Measurements from ENCODE around the gene ANKIB1. TPM values are rescaled to one million over a fixed set of nuclear protein-coding genes. Genes with fewer than 3 reads are reported as not detected.
A peak's percentile ranks its signal among the peaks of the same experiment; 100 is the strongest.
"Not testable (repeated sequence)": the region's sequence is repeated elsewhere in the genome, so short reads cannot be mapped to it uniquely, and the experiment has no call there.

Gene ANKIB1
- total RNA-seq, 1 donor from 2014 or later = 26.1 TPM

DNA sequence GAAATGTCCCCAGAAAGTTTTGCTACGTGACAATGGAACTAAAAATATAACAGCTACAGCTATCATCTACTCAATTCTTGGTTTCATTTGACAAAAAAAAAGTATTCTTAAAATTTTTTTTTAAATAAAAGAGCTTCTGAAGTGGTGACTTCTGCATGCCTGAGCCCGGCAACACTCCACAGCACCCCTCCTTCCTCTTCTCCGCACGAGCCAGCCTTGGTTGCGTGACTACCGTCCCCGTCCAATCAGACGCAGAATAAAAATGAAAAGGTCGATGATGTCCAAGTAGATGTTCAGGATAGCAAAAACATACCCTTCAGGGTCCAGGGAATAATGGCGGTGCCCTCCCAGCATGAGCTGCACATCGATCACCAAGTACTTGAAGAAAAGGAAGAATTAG, 167.0 kb downstream of the ANKIB1 start:
- ATAC-seq = no peak

DNA sequence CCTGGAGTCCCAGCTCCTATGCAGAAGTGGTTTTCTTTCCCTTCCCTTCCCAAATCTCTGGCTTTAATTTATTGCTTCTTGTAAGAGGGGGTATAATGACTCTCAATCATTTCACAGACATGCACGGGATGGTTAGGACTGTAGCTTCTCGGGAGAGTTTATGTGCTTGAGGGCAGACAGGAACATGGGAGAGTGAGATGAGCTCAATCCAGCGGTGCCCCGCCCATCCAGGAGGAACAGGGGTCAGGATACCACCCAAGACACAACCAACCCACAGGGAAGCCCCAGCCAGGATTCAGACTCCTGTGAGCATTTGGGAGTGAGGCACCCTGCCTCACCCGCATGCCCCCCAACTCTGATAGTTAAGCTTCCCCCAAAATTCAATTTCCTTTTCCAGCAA, 167.8 kb downstream of the ANKIB1 start:
- no peak for ATAC-seq

DNA sequence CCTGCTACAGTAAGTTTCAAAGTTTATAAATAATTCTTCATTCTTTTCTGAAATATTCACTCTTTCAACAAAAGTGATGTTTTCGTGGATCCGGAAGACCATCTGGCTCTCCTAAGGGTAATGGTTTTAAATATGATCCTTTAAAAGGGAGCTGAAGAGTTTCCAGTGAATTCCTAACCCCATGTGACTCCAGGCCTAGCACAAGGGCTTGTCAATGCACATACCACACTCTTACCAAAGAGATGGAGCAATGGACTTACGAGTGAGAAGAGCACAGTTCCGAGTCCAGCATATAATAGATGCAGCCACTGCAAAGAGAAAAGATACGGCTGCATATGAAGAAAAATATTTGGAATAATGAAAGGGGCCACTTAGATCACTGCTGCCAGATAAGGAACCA, 169.5 kb downstream of the ANKIB1 start:
- no peak for ATAC-seq

DNA sequence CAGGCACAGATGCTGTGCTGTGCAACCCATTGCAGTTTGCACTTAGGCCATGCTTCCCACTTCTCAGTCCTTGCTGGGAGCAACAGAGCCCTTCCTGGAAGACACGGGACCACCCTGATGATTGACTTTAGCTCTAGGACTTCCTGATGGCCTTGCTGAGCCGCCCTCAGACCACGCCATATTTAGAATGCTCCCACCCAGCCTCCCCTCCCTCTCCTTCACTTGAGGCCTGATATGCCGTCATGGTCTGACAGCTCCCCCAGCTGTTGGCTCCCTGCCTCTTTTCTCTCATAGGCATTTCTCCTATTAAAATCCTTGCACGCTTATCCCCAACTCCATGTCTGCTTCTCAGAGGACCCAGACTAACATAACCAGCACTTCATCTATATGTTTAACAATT, 172.1 kb downstream of the ANKIB1 start:
- ATAC-seq = no peak

DNA sequence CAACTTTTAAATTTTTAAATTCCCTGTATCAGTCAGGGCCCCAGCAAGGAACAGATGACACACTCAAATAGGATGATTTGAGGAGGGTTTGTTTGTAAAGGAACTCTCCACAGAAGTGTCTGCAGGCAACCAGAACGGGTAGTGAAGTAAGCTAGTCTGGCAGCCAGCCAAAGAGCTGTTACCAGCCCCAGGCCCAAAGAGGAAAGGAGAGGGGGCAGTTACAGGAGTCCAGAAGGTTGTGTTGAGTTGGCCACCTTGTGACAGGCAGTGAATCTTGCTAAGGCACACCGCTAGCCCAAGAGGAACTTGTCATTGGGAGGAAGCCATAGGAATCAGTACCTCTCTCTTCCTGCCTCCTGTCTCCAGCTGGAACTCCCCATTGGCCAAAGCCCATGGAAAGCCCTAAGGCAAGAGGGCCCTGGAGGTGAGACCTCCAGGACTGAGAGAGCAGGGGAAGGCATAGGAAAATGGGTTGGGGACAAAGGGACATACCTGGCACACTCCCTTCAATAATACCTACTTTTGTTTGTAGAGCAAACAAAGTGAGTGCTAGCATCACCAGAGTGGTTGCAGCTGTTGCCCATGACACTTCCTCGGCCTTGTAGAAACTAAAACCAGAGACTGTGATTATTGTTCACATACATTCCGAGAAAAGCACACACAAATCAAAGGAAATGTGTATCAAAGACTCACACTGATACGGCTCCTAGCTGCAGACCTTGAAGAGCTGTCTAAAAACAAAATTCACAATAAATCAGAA, 176.1 kb downstream of the ANKIB1 start:
- ATAC-seq = no peak

DNA sequence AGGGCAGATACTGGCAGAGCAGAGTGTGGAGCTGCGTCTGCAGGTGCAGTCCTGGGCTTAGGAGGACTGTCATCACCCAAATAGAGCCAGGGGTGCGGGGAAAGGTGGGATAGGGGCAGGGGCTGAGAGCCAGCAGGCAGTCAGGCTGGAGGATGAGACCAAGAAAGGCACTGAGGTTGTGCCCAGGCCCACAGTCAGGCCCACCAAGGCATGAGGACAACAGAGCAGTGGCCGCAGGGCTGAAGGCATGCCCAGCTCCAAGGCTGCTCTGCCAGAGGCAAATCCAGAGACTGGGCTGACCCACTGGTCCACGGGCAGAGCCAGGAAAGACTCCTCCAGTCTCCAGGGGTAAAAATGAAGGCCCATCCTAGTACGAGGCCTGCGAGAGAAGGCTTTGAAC, 177.2 kb downstream of the ANKIB1 start:
- no peak for ATAC-seq

- no peak for ATAC-seq
Observed at GRCh38 chr7:92423710-92424131, 177.9 kb downstream of the ANKIB1 start.

DNA sequence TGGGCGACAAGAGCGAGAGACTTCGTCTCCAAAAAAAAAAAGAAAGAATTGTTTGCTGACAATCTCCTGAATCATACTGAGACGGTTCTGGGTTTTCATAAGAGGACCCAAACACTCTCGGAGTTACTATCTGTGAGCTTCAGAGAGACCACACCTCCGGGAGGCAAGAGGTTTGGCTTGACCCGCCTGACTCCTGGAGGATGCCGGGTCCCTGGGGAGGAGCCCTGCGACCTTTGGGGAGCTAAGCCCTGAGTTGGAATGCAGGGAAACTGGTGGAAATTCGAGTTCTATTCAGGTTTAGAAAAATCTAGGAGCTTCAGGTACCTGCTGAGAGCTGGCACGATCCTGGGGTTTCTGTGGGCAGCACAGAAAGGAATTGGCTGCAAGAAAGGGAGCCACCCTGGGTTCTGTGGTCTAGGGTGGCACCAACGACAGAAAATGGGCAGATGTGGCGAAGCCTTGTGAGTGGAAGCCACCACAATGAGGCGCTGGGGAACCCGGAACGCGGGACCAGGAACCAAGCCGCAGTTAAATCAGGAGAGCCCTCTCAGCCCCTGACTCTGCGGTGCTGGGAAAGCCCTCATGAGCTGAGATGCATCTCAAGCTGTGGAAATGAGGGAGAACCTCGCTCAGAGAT, 179.7 kb downstream of the ANKIB1 start:
- no peak for ATAC-seq

DNA sequence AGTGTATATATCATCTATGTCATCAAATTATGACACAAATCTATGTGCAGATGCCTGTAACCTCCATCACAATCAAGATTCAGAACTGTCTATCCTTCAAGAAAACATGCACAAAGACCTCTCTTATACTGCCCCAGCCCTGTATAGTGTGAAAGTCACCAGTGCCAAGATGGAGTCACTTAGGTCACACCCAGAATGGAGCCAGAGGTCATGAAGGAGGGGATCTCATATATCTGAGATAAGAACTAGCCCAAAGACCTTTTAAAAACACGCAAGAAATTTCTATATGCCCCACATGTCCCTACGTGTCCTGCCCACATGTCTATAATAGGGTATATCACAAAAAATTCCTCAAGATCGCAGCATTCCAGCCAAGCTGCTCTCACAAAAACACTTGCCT, 181.4 kb downstream of the ANKIB1 start:
- ATAC-seq = no peak

DNA sequence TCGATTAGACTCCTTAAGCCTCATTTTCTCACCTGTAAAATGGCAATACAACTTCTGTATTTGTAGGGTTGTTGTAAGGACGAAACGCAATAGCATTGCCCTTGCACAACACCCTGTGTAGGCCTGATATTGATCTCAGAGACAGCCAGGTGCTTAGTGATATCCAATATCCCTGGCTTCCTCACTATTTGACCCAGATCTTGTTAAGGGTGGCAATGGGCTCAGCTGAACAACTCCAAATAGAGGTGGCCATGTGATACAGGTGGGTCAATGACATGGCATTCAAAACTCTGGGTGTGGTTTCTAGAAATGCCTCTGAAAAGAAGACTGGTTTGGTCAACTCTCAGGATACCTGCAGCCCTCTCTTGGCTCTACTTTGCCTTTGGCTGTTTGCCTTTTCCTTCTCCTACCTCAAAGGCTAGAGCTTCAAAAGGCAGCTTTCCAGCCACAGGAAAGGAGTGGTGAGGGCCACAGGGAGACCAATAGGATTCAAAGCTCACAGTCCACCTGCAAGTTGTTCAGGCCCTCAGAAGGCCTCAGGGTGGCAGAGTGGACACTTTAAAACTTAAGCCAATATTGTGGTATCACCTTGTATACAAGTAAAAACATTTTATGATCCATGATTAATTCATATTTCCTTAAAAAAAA, 186.6 kb downstream of the ANKIB1 start:
- no peak for ATAC-seq

GRCh38 chr7:92433019-92433418, 187.2 kb downstream of the ANKIB1 start:
- no peak for ATAC-seq

DNA sequence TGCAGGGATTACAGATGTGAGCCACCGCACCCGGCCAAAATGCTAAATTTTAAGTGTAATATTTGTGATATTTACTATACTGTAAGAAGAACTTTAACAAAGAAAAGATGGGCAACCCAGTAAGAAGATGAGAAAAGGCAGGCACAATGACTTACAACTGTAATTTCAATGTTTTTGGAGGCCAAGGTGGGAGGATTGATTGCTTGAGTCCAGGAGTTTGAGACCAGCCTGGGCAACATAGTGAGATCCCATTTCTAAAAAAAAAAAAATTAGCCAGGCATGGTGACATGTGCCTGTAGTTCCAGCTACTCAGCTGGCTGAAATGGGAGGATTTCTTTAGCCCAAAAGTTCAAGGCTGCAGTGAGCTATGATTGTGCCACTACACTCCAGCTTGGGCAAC, 189.8 kb downstream of the ANKIB1 start:
- ATAC-seq = no peak

- ATAC-seq = no peak
Observed at GRCh38 chr7:92436612-92437445, 191.1 kb downstream of the ANKIB1 start.

GRCh38 chr7:92437956-92438491, 192.2 kb downstream of the ANKIB1 start:
- ATAC-seq = no peak

DNA sequence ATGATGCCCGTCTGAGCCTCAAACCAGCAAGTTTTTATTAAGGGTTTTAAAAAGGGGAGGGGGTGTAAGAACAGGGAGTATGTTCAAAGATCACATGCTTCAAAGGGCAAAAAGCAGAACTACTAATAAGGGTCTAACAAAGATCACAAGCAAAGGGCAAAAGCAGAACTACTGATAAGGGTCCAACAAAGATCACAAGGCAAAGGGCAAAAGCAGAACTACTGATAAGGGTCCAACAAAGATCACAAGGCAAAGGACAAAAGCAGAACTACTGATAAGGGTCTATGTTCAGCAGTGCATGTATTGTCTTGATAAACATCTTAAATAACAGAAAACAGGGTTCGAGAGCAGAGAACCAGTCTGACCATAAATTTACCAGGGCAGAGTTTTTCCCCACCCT, 196.9 kb downstream of the ANKIB1 start:
- not testable (repeated sequence) for ATAC-seq

DNA sequence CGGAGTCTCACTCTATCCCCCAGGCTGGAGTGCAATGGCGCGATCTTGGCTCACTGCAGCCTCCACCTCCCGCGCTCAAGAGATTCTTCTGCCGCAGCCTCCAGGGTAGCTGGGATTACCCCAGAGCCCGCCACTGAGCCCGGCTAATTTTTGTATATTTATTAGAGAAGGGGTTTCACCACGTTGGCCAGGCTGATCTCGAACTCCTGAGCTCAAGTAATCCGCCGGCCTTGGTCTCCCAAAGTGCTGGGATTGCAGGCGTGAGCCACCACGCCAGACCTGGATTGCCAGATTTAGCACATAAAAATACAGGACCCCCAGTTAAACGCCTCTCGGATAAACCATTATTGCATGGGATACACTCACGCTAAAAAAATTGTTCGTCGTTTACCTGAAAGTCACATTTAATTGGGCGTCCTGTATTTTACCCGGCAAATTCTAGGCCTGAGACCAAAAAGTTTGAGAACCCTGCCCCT, 201.1 kb downstream of the ANKIB1 start:
- ATAC-seq = no peak

DNA sequence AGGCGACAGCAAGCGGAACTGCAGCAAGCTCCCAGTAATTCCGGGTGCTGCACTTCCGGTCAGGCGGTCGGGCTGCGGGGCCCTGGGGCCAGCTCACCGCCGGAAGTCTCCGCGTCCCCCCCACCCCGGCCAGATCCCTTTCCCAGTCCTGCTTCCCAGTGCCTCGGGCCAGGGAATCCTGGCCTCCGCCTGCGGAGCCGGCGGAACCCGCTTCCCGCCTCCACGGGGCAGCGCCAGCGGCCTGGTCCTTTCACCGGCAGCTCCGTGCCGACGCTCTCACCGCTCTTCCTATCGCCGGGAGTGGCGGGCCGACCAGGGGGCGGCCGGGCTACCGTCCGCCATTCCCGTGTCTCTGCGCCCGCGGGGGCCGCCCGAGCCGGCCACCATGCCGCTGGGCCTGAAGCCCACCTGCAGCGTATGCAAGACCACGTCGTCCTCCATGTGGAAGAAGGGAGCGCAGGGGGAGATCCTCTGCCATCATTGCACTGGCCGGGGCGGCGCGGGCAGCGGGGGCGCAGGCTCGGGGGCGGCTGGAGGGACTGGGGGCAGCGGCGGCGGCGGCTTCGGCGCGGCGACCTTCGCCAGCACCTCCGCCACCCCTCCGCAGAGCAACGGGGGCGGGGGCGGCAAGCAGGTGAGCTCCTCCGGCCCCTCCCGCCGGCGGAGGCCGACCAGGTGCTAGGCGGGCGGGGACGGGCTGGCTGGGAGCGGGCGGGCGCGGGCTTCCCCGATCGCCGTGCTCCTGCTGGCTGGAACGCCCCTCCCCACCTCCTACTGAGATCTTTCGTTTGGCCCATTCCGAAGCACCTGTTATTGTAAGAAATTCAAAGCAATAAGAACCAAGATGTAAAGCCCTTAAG, 201.8 kb downstream of the ANKIB1 start, which contains the start of gene GATAD1:
GATAD1 (plus strand) TSS at position 138 of the 860 bp plus-strand sequence; CDS start at position 386, 248 bp downstream.
- peak; percentile 97 for ATAC-seq

- peak; percentile 49 for ATAC-seq
Observed at GRCh38 chr7:92448205-92448747, 202.5 kb downstream of the ANKIB1 start.
